HG03097 (cell line): ENCODE measurements around the gene SMC5.
A peak's percentile ranks its signal among the peaks of the same experiment; 100 is the strongest.
"Not testable (repeated sequence)": the region's sequence is repeated elsewhere in the genome, so short reads cannot be mapped to it uniquely, and the experiment has no call there.

Source experiments
- ATAC-seq: cut with Tn5 transposase; IDR thresholded peaks from one replicate; pipeline ENCODE4 v1.9.1; 2021; ENCODE audit not compliant: unreplicated experiment, low FRiP score

SMC5 gene

GRCh38 chr9:70258692-70259511 is at the start of gene SMC5:
TSS of gene SMC5 (plus strand) at chr9:70258978. CDS start at chr9:70259079, 101 bp downstream.
- peak; percentile 89 for ATAC-seq

GRCh38 chr9:70217029-70217428 is 41.7 kb upstream of the SMC5 start:
- no peak for ATAC-seq

- no peak for ATAC-seq
Measured at GRCh38 chr9:70218767-70219166, 40.0 kb upstream of the SMC5 start.

- no peak for ATAC-seq
Measured at GRCh38 chr9:70220216-70220615, 38.6 kb upstream of the SMC5 start.

- no peak for ATAC-seq
Measured at GRCh38 chr9:70222354-70222753, 36.4 kb upstream of the SMC5 start.

GRCh38 chr9:70228118-70228517 is 30.7 kb upstream of the SMC5 start:
- ATAC-seq: no peak

- ATAC-seq: no peak
Measured at GRCh38 chr9:70228611-70229010, 30.2 kb upstream of the SMC5 start.

GRCh38 chr9:70229026-70229425 is 29.8 kb upstream of the SMC5 start:
- no peak for ATAC-seq

GRCh38 chr9:70229579-70229978 is 29.2 kb upstream of the SMC5 start:
- ATAC-seq: no peak

GRCh38 chr9:70232476-70232875 is 26.3 kb upstream of the SMC5 start:
- ATAC-seq: no peak

- not testable (repeated sequence) for ATAC-seq
Measured at GRCh38 chr9:70234208-70234607, 24.6 kb upstream of the SMC5 start.

- not testable (repeated sequence) for ATAC-seq
Measured at GRCh38 chr9:70245952-70246351, 12.8 kb upstream of the SMC5 start.

GRCh38 chr9:70250221-70250620 is 8.6 kb upstream of the SMC5 start:
- no peak for ATAC-seq

GRCh38 chr9:70255486-70255885 is 3.3 kb upstream of the SMC5 start:
- ATAC-seq: no peak

GRCh38 chr9:70256123-70256551 is 2.6 kb upstream of the SMC5 start:
- no peak for ATAC-seq

- no peak for ATAC-seq
Measured at GRCh38 chr9:70257502-70257901, 1.3 kb upstream of the SMC5 start.

GRCh38 chr9:70257991-70258691 is 637 bp upstream of the SMC5 start:
- ATAC-seq: peak; percentile 34

GRCh38 chr9:70259512-70259802 is 679 bp downstream of the SMC5 start:
- no peak for ATAC-seq

- no peak for ATAC-seq
Measured at GRCh38 chr9:70260007-70260443, 1.2 kb downstream of the SMC5 start.

GRCh38 chr9:70260606-70261005 is 1.8 kb downstream of the SMC5 start:
- ATAC-seq: no peak

GRCh38 chr9:70261131-70261870 is 2.5 kb downstream of the SMC5 start:
- no peak for ATAC-seq
